Measurements from ENCODE around the gene TMPRSS7.

Gene TMPRSS7

DNA sequence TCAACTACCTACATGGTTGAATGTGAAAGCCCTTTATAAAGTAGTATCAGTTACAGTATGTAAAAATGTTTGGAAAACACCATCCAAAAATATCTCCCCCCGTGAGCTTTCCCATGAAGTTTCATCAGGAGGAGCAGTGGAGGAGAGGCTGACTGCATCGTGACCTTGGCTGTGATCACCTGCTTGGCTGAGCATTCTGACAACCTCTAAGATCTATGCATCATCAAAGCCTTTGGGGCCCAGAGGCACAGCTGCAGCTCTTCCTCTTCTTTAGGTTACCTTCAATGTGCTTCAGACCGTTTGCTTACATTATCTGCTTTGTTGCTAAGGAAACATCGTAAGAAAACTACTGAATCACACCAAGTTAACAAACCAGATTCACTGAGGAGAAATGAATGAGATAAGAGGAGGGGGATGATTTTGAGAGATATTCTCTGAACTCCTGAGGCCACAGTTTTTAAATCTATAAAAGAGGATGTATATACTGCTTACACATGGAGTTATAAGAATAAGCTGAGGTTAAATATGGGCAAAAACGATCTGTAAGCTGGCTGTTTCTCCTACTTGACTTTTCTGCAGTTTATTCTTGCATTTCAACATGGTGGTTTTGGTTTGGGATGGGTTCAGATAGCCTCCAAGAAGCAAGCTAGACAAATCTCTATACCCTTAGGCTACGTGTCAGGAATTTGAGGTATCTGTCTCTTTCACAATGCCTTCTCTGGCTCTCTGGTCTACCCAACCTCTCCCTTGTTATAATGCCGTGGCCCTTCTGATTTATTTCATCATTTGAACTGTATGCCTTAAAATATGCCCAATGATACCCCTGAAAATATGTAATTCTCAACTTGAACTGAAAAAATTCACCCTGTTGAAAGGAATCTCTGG, 94.5 kb downstream of the TMPRSS7 start:
- DNase-seq (ENCODE audit: low spot score): no peak

DNA sequence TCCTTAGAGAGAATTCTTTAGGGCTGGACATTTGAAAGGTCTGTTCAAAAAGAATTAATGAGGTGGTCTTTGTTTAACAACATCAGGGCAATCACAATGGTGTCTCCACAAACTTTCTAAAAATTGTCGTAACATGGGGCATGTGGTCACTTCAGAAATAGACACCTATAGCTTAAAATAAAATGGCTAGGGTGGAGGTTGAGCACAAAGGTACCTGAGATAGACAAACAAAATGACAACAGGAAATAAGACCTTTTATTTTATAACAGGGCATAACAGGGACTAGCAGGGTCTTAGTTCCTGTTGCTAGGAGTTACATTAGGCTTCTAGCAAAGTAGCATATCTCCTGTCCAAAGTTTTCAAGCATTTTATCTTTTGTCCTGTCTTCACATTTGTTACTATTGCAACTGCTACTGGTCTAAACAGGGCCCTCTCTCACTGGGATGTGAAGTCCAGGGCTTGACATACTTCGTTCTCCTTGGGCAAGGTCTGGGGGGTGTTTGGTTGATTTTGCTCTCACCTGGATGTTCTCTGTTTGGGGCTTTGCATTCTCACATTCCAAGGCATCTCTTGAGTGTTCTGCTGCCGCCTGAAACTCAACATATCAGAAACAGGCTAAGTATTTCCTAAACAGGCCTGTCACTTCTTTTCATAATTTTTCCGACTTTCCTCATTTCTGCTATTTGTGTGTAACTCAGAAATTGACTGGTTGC, 95.5 kb downstream of the TMPRSS7 start:
- DNase-seq (ENCODE audit: low spot score): no peak

DNA sequence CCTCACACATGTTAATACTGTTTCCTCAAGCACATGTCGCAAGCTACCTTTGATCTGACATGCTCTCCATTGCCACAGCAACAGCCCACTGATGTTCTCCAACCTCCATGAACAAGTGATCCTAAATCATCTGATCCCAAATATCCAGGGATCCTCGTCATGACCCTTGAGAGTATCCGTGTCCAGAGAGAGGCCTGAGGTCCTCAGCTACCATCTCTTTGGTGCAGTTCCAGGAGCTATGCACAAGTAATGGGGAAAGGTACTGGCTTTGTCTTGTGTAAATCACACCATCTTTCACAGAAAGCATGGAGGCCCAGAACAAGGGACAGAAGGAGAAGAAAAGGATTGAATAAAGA, 96.1 kb downstream of the TMPRSS7 start:
- no peak for DNase-seq (ENCODE audit: low spot score)

All from LoVo (cell line).